ENCODE data around the gene NLN. TPM values are rescaled to one million over a fixed set of nuclear protein-coding genes. Genes with fewer than 3 reads are reported as not detected.
"Not testable (repeated sequence)": the region's sequence is repeated elsewhere in the genome, so short reads cannot be mapped to it uniquely, and the experiment has no call there.

The NLN gene
- total RNA-seq, 2 experiments from 2014 or later = 1.4 to 2.5 TPM

DNA sequence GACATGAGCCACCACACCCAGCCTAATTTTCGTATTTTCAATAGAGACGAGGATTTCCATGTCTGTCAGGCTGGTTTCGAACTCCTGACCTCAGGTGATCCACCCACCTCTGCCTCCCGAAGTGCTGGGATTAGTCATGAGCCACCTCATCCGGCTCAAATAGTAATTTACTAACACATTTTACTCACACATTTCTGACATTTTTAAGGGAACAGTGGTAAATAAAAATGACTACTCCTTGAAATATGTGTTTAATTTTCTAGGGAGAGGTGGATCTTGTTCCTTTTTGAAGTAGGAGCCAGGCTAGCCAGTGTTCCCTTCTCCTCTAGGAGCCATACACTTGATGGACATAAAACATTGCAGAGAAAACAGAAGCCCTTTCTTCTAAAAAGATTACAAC, 149.2 kb downstream of the NLN start:
- Histone ChIP-seq H3K4me3 (ENCODE audit: low read length) (no peak overlapping the region), H3K4me1 (ENCODE audit: insufficient read depth, low read length) (peaks cover 13% of the 10 kb centered on the region), H3K9me3 (ENCODE audit: control insufficient read depth in 1 of 2, insufficient read depth in 1 of 2, low read length in 2 of 2) (no peaks in the 10 kb centered on the region), H3K36me3 (ENCODE audit: insufficient read depth, low read length) (no peaks in the 10 kb centered on the region), H3K27ac (ENCODE audit: low read depth in 1 of 2, low read length in 2 of 2) (no peak overlapping the region), H3K27me3 (ENCODE audit: control insufficient read depth in 1 of 2, insufficient read depth in 2 of 2, low read length in 2 of 2) (no peaks in the 10 kb centered on the region)
- Mint-ChIP-seq H3K27me3 (no peaks in the 10 kb centered on the region), H3K4me3 (no peak overlapping the region), H3K4me1 (ENCODE audit: low read depth) (peaks cover 24% of the 10 kb centered on the region), H3K27ac (no peak overlapping the region), H3K36me3 (ENCODE audit: low read depth) (no peaks in the 10 kb centered on the region), H3K9me3 (no peaks in the 10 kb centered on the region)
- DNase-seq (no peak), ATAC-seq (ENCODE audit: poor library complexity) (no peak)
- CTCF ChIA-PET = no interaction called here
- intact Hi-C loops (cut with DNase I, micrococcal nuclease) = loop anchor here in 1 of 2 experiments (5.0 kb wide), 1 partner anchor 51 kb away; no protein-coding TSS in a partner anchor
- POLR2A ChIA-PET = interaction anchor here (0.6 to 1.2 kb wide), 2 partner anchors 15 to 54 kb away, joined by 3 read pairs; no protein-coding TSS in a partner anchor
- TF ChIP-seq, protein P1, sequence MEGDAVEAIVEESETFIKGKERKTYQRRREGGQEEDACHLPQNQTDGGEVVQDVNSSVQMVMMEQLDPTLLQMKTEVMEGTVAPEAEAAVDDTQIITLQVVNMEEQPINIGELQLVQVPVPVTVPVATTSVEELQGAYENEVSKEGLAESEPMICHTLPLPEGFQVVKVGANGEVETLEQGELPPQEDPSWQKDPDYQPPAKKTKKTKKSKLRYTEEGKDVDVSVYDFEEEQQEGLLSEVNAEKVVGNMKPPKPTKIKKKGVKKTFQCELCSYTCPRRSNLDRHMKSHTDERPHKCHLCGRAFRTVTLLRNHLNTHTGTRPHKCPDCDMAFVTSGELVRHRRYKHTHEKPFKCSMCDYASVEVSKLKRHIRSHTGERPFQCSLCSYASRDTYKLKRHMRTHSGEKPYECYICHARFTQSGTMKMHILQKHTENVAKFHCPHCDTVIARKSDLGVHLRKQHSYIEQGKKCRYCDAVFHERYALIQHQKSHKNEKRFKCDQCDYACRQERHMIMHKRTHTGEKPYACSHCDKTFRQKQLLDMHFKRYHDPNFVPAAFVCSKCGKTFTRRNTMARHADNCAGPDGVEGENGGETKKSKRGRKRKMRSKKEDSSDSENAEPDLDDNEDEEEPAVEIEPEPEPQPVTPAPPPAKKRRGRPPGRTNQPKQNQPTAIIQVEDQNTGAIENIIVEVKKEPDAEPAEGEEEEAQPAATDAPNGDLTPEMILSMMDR (IDR thresholded peaks at IDR 0.05) = no peak

DNA sequence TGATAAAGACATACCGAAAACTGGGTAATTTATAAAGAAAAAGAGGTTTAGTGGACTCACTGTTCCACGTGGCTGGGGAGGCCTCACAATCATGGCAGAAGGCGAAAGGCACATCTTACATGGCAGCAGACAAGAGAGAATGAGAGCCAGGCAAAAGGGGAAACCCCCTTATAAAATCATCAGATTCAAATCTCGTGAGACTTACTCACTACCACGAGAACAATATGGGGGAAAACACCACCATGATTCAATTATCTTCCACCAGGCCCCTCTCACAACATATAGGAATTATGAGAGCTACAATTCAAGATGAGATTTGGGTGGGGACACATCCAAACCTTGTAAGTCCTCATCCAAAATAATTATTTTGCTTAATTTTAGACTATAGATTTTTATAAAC, 149.8 kb downstream of the NLN start:
- intact Hi-C loops (cut with DNase I, micrococcal nuclease) = loop anchor here in 1 of 2 experiments (5.0 kb wide), 1 partner anchor 51 kb away; no protein-coding TSS in a partner anchor
- H3K27ac Mint-ChIP-seq; H3K36me3 Mint-ChIP-seq (ENCODE audit: low read depth); H3K36me3 ChIP-seq (ENCODE audit: insufficient read depth, low read length); H3K9me3 ChIP-seq (ENCODE audit: control insufficient read depth in 1 of 2, insufficient read depth in 1 of 2, low read length in 2 of 2); H3K27me3 Mint-ChIP-seq; CTCF ChIA-PET; H3K4me3 ChIP-seq (ENCODE audit: low read length); DNase-seq; ATAC-seq (ENCODE audit: poor library complexity); H3K27ac ChIP-seq (ENCODE audit: low read depth in 1 of 2, low read length in 2 of 2); H3K4me3 Mint-ChIP-seq; H3K27me3 ChIP-seq (ENCODE audit: control insufficient read depth in 1 of 2, insufficient read depth in 2 of 2, low read length in 2 of 2); H3K9me3 Mint-ChIP-seq: not testable (repeated sequence)
- peaks cover 18% of the 10 kb centered on the region for H3K4me1 Mint-ChIP-seq (ENCODE audit: low read depth)
- H3K4me1 ChIP-seq (ENCODE audit: insufficient read depth, low read length) = peaks cover 11% of the 10 kb centered on the region
- POLR2A ChIA-PET = interaction anchor here (0.6 to 1.2 kb wide), 2 partner anchors 14 to 53 kb away, joined by 3 read pairs; no protein-coding TSS in a partner anchor

DNA sequence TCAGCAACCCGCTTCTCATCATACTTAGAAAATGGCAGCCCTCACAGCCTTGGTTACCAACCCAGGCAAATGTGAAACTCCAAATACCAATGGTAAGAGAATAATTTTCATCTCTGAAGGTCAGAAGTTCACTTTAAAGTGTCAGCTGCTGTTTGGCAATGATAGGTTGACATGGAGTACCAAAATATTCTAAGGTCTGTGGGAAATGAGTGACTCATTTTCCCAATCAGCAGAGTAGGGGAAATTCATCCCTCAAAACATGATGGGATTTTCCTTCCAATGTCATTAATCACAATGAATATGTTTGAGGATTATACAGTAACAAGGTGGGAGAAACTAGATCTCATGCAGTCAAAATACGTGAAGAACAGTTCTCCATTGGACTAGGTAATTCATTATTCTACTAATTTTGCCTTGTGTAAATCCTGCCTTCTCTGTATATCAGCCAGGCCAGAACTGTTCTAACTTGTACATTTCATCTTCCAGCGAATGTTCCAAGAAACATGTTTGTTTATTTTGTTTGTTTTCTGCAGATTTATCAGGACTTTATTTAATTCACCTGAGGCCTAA, 151.3 kb downstream of the NLN start:
- ChIA-PET CTCF (no interaction called here), POLR2A (no interaction called here)
- peaks cover 2% of the 10 kb centered on the region for H3K9me3 Mint-ChIP-seq
- Histone ChIP-seq H3K4me3 (ENCODE audit: low read length) (no peak overlapping the region), H3K9me3 (ENCODE audit: control insufficient read depth in 1 of 2, insufficient read depth in 1 of 2, low read length in 2 of 2) (no peaks in the 10 kb centered on the region), H3K27me3 (ENCODE audit: control insufficient read depth in 1 of 2, insufficient read depth in 2 of 2, low read length in 2 of 2) (no peaks in the 10 kb centered on the region), H3K27ac (ENCODE audit: low read depth in 1 of 2, low read length in 2 of 2) (no peak overlapping the region), H3K36me3 (ENCODE audit: insufficient read depth, low read length) (no peaks in the 10 kb centered on the region), H3K4me1 (ENCODE audit: insufficient read depth, low read length) (no peaks in the 10 kb centered on the region)
- H3K27me3 Mint-ChIP-seq = no peaks in the 10 kb centered on the region
- intact Hi-C loops (cut with DNase I, micrococcal nuclease) = loop anchor here in 1 of 2 experiments (5.0 kb wide), 1 partner anchor 49 kb away; no protein-coding TSS in a partner anchor
- no peak overlapping the region for H3K4me3 Mint-ChIP-seq
- H3K27ac Mint-ChIP-seq = no peak overlapping the region
- no peaks in the 10 kb centered on the region for H3K36me3 Mint-ChIP-seq (ENCODE audit: low read depth)
- TF ChIP-seq, protein P1 (IDR thresholded peaks at IDR 0.05) = no peak
- ATAC-seq (ENCODE audit: poor library complexity) (no peak), DNase-seq (no peak)
- peaks cover 3% of the 10 kb centered on the region for H3K4me1 Mint-ChIP-seq (ENCODE audit: low read depth)

DNA sequence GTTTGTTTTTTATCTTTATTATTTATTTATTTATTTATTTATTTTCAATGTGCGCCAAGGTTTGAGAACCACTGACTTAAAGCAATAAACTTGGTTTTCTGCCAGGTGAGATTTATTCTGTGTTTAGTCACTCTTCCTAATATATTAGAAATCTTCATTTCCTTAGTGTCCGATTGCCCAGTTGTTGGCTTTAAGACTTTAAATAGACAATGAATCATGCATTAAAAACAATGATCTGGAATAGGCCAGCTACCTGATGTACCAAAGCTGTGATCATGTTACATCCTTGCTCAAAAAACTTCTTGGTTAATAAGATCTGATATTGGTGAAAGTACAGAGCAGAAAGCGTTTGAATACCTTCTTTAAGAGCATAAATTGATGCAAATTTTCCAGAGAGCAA, 152.2 kb downstream of the NLN start:
- ChIA-PET POLR2A (no interaction called here), CTCF (no interaction called here)
- no peak for ATAC-seq (ENCODE audit: poor library complexity)
- H3K4me1 Mint-ChIP-seq (ENCODE audit: low read depth) = no peaks in the 10 kb centered on the region
- TF ChIP-seq, protein P1 (IDR thresholded peaks at IDR 0.05) = no peak
- Histone ChIP-seq H3K36me3 (ENCODE audit: insufficient read depth, low read length) (no peaks in the 10 kb centered on the region), H3K27me3 (ENCODE audit: control insufficient read depth in 1 of 2, insufficient read depth in 2 of 2, low read length in 2 of 2) (no peaks in the 10 kb centered on the region), H3K27ac (ENCODE audit: low read depth in 1 of 2, low read length in 2 of 2) (no peak overlapping the region), H3K4me3 (ENCODE audit: low read length) (no peak overlapping the region), H3K9me3 (ENCODE audit: control insufficient read depth in 1 of 2, insufficient read depth in 1 of 2, low read length in 2 of 2) (no peaks in the 10 kb centered on the region), H3K4me1 (ENCODE audit: insufficient read depth, low read length) (no peaks in the 10 kb centered on the region)
- DNase-seq = no peak
- no peaks in the 10 kb centered on the region for H3K36me3 Mint-ChIP-seq (ENCODE audit: low read depth)
- H3K27me3 Mint-ChIP-seq = no peaks in the 10 kb centered on the region
- peaks cover 4% of the 10 kb centered on the region for H3K9me3 Mint-ChIP-seq
- no peak overlapping the region for H3K27ac Mint-ChIP-seq
- intact Hi-C loops (cut with DNase I, micrococcal nuclease) = loop anchor here in 1 of 2 experiments (5.0 kb wide), 1 partner anchor 48 kb away; no protein-coding TSS in a partner anchor
- no peak overlapping the region for H3K4me3 Mint-ChIP-seq

Measured in CD4-positive, alpha-beta T cell (primary cell).